PFSK-1 (cell line): ENCODE results near the gene CEP350.

ENCODE experiments used
- POLR2AphosphoS5 ChIP-seq: IDR thresholded peaks from 2 replicates; pipeline ENCODE4 v1.6.1; 2012; ENCODE audit warnings: low read depth, mild to moderate bottlenecking, control low read depth, low read length, moderate library complexity
- REST ChIP-seq, 2 experiments: IDR thresholded peaks; 2 replicates each; pipeline versions ENCODE4 v1.6.1 to v1.8.0; 2011 to 2012; ENCODE audit warnings: low read depth in 2 of 2, low read length in 2 of 2, control low read depth in 1 of 2, inconsistent platforms in 1 of 2, mild to moderate bottlenecking in 1 of 2, moderate library complexity in 1 of 2; ENCODE audit not compliant: insufficient read depth in 1 of 2
- SIN3A ChIP-seq: IDR thresholded peaks from 2 replicates; pipeline ENCODE4 v1.6.1; 2012; ENCODE audit warnings: mild to moderate bottlenecking, low read length, moderate library complexity, borderline replicate concordance; ENCODE audit not compliant: insufficient read depth
- TAF1 ChIP-seq: IDR thresholded peaks from 2 replicates; pipeline ENCODE4 v1.6.1; 2012; ENCODE audit warnings: low read length, control low read depth, borderline replicate concordance; ENCODE audit not compliant: insufficient read depth

DNA sequence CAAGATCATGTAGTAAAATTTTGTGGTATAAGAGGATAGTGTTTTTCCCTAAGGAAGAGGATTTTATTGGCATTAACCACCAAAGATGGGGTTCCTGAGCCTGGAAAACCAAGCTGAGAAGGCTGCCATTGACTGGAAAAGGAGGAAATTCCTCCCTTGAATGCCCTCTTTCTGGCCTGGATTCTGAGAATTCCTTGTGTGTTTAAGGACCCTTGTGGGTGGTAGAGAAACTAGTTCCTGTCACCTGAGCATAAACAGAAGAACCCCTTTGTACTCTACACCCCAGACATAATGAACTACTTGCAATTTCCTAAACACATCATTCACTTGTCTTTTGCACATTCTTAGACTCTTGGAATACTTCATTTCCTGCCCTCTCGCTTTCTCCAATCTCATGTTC, 33.1 kb upstream of the CEP350 start:
- TF ChIP-seq REST (IDR thresholded peaks at IDR 0.05; ENCODE audit: insufficient read depth in 1 of 2, low read depth in 2 of 2, low read length in 2 of 2), result no peak
- no peak for TF ChIP-seq SIN3A
- TF ChIP-seq POLR2AphosphoS5, result no peak
- TF ChIP-seq TAF1, result no peak
